HepG2 (cell line): ENCODE data around the gene SPAG6. TPM values are rescaled to one million over a fixed set of nuclear protein-coding genes. Genes with fewer than 3 reads are reported as not detected.
A peak's percentile ranks its signal among the peaks of the same experiment; 100 is the strongest.

Source experiments
- ATAC-seq: fragments of 200-7000 bp; cut with Tn5 transposase; 3 replicates; pipeline ENCODE4 v1.9.1; 2020; ENCODE audit warnings: mild to moderate bottlenecking, moderate library complexity
- BruUV-seq: library from RNA; stranded (reverse); fragments of 400-500 nt; replicated peaks from 2 replicates; lab custom pipeline; 2021; lab: Mats Ljungman, UMichigan
- CTCF ChIA-PET: fragments of 300-600 bp; formaldehyde crosslinking; extraction: SDS; loops from one replicate; lab custom pipeline; 2021; ENCODE audit warnings: low total read pairs, inconsistent platforms, low intra/inter-chr PET ratio; lab: Yijun Ruan, JAX
- POLR2A ChIA-PET: fragments of 350-600 bp; sonication (Branson Sonifier 250); formaldehyde crosslinking; loops from one replicate; lab custom pipeline; 2020; ENCODE audit warnings: antibody characterized with exemption, inconsistent platforms; lab: Yijun Ruan, JAX
- DNase-seq: peaks from one replicate; pipeline ENCODE4 v3.0.0-alpha.2; 2015; ENCODE audit warnings: low spot score
- FAIRE-seq: peaks from 3 replicates; lab custom pipeline; 2011; peaks lifted over from hg19 to GRCh38; lab: Jason Lieb, UNC
- H2AFZ ChIP-seq: one replicate; pipeline ENCODE4 v1.6.1; 2011; ENCODE audit warnings: low read length, inconsistent platforms
- H3K27ac ChIP-seq: fragments of 300-600 bp; 3 replicates; pipeline ENCODE4 v1.8.0; 2011; ENCODE audit warnings: mixed run types, mild to moderate bottlenecking, mixed read lengths, low read length, inconsistent platforms; ENCODE audit not compliant: insufficient read depth; ENCODE audit errors: extremely low read length
- H3K27me3 ChIP-seq, 2 experiments: fragments of 200-600 bp in 1 of 2; 2 replicates in 1 of 2; 3 replicates in 1 of 2; pipeline versions ENCODE4 v1.6.0 to v1.8.0; 2011; ENCODE audit warnings: low read length in 2 of 2, mild to moderate bottlenecking in 2 of 2, moderate library complexity in 2 of 2, inconsistent platforms in 1 of 2; ENCODE audit not compliant: insufficient read depth in 2 of 2, control insufficient read depth in 1 of 2
- H3K36me3 ChIP-seq, 2 experiments: fragments of 200-600 bp in 1 of 2; replicated peaks in 1 of 2; 2 replicates in 1 of 2; 3 replicates in 1 of 2; pipeline versions ENCODE4 v1.5.1 to v1.8.0; 2011; ENCODE audit warnings: low read length in 2 of 2, inconsistent platforms in 1 of 2; ENCODE audit not compliant: insufficient read depth in 2 of 2, control insufficient read depth in 1 of 2
- H3K4me1 ChIP-seq: 2 replicates; pipeline ENCODE4 v1.5.1; 2012; ENCODE audit warnings: low read length, inconsistent platforms; ENCODE audit not compliant: insufficient read depth
- H3K4me2 ChIP-seq: 2 replicates; pipeline ENCODE4 v1.6.0; 2011; ENCODE audit warnings: low read depth, low read length, inconsistent platforms
- H3K4me3 ChIP-seq, 3 experiments: fragments of 200-600 bp in 1 of 3; sonication (generic), shearing (Covaris generic) in 1 of 3; replicated peaks in 1 of 3; 2 replicates each; pipeline ENCODE4 v1.5.1; 2011 to 2016; ENCODE audit warnings: low read length in 3 of 3, inconsistent platforms in 2 of 3, low read depth in 2 of 3, mild to moderate bottlenecking in 2 of 3, control low read depth in 1 of 3, mixed read lengths in 1 of 3; ENCODE audit not compliant: insufficient read depth in 1 of 3
- H3K79me2 ChIP-seq: one replicate; pipeline ENCODE4 v1.6.1; 2011; ENCODE audit warnings: low read length, inconsistent platforms; ENCODE audit not compliant: insufficient read depth
- H3K9ac ChIP-seq: 2 replicates; pipeline ENCODE4 v1.6.0; 2011; ENCODE audit warnings: mild to moderate bottlenecking, low read depth, low read length, inconsistent platforms; ENCODE audit not compliant: insufficient read depth
- H3K9me3 ChIP-seq: 2 replicates; pipeline ENCODE4 v1.5.1; 2012; ENCODE audit warnings: mild to moderate bottlenecking, low read length
- H4K20me1 ChIP-seq: 2 replicates; pipeline ENCODE4 v1.6.0; 2011; ENCODE audit warnings: inconsistent platforms, mild to moderate bottlenecking, low read length, moderate library complexity; ENCODE audit not compliant: insufficient read depth
- HNRNPL ChIP-seq: fragments of 200-400 bp; formaldehyde crosslinking; IDR thresholded peaks from 2 replicates; pipeline ENCODE4 v1.6.1; 2017; ENCODE audit warnings: mild to moderate bottlenecking, low read depth, low read length
- KDM5B ChIP-seq: sonication (generic); formaldehyde crosslinking; IDR thresholded peaks from 2 replicates; pipeline ENCODE4 v1.4.0; 2020; ENCODE audit warnings: missing genetic modification reagents, mild to moderate bottlenecking, borderline replicate concordance
- MAZ ChIP-seq, 2 experiments: sonication (generic) in 1 of 2; formaldehyde crosslinking in 1 of 2; IDR thresholded peaks; 2 replicates each; pipeline versions ENCODE4 v1.5.0 to v1.6.1; 2012 to 2020; ENCODE audit warnings: low read depth in 2 of 2, mild to moderate bottlenecking in 2 of 2, borderline replicate concordance in 1 of 2, improper control_type of control experiment in 1 of 2, low read length in 1 of 2, missing genetic modification reagents in 1 of 2, moderate library complexity in 1 of 2
- POLR2AphosphoS5 ChIP-seq: IDR thresholded peaks from 2 replicates; pipeline ENCODE4 v1.6.1; 2012; ENCODE audit warnings: low read depth, low read length
- PTBP1 ChIP-seq: fragments of 200-400 bp; formaldehyde crosslinking; IDR thresholded peaks from 2 replicates; pipeline ENCODE4 v1.6.1; 2018; ENCODE audit warnings: low read length, low read depth; ENCODE audit not compliant: poor library complexity, severe bottlenecking
- RARG ChIP-seq: sonication (generic); formaldehyde crosslinking; IDR thresholded peaks from 2 replicates; pipeline ENCODE4 v1.4.0; 2020; ENCODE audit warnings: low read depth, mild to moderate bottlenecking, missing genetic modification reagents
- RBFOX2 ChIP-seq: fragments of 200-400 bp; formaldehyde crosslinking; IDR thresholded peaks from 2 replicates; pipeline ENCODE4 v1.6.1; 2017; ENCODE audit warnings: low read depth, mild to moderate bottlenecking, low read length
- TGIF2 ChIP-seq: IDR thresholded peaks from 2 replicates; pipeline ENCODE4 v1.6.1; 2016; ENCODE audit warnings: control low read depth, missing compliant biosample characterization
- YY1 ChIP-seq: IDR thresholded peaks from 2 replicates; pipeline ENCODE4 v1.6.1; 2011; ENCODE audit warnings: low read length, low read depth, moderate library complexity, mild to moderate bottlenecking; ENCODE audit not compliant: insufficient read depth, insufficient replicate concordance
- ZFY ChIP-seq: sonication (generic); formaldehyde crosslinking; IDR thresholded peaks from 2 replicates; pipeline ENCODE4 v1.4.0; 2020; ENCODE audit warnings: missing genetic modification reagents
- ZNF10 ChIP-seq: sonication (generic); formaldehyde crosslinking; IDR thresholded peaks from 2 replicates; pipeline ENCODE4 v1.4.0; 2020; ENCODE audit warnings: mild to moderate bottlenecking, low read depth, missing genetic modification reagents, borderline replicate concordance
- ZNF446 ChIP-seq: sonication (generic); formaldehyde crosslinking; IDR thresholded peaks from 2 replicates; pipeline ENCODE4 v1.5.0; 2020; ENCODE audit warnings: mild to moderate bottlenecking, missing genetic modification reagents
- ZNF589 ChIP-seq: sonication (generic); formaldehyde crosslinking; conservative IDR thresholded peaks from 2 replicates; pipeline ENCODE4 v1.8.0; 2022; ENCODE audit warnings: mild to moderate bottlenecking, moderate library complexity, missing genetic modification reagents
- ZNF687 ChIP-seq: sonication (generic); formaldehyde crosslinking; IDR thresholded peaks from 2 replicates; pipeline ENCODE4 v1.5.1; 2020; ENCODE audit warnings: mild to moderate bottlenecking, missing genetic modification reagents, moderate library complexity
- WGBS: methylation state at CpG from one replicate; pipeline ENCODE4 v1.1.6; 2017; ENCODE audit warnings: low lambda C conversion rate; 5-methylcytosine and 5-hydroxymethylcytosine counted together
- in situ Hi-C: cut with HindIII; loops from 2 replicates; pipeline ENCODE4 v1.10.0; 2017; ENCODE audit warnings: low pct_unique_long_range_greater_than_20kb; ENCODE audit not compliant: extremely low pct_ligation_motif_present
- intact Hi-C: fragments of 100-400 bp; cut with micrococcal nuclease; formaldehyde crosslinking; loops from one replicate; pipeline ENCODE4 v1.10.0; 2022; ENCODE audit not compliant: unreplicated experiment
- polyA plus RNA-seq, 8 experiments: library from polyadenylated mRNA; depleted of rRNA in 3 of 8; stranded (reverse) in 7 of 8; unstranded in 1 of 8; fragments of >200 nt; fragmentation: Illumina TruSeq in 4 of 8; extraction: Trizol in 4 of 8; gene quantifications; 2 replicates each; pipeline versions ENCODE4 v1.2.1 to v1.2.3, GENCODE V29; 2011 to 2016; ENCODE audit warnings: low read depth in 4 of 8, missing spikeins in 1 of 8, mixed read lengths in 1 of 8; ENCODE audit not compliant: insufficient read depth in 1 of 8
- total RNA-seq, 5 experiments: library from RNA; depleted of rRNA; stranded (reverse); fragments of >200 nt; fragmentation: Illumina TruSeq; extraction: Trizol; gene quantifications; 2 replicates each; pipeline ENCODE4 v1.2.3, GENCODE V29; 2016; ENCODE audit warnings: low read depth in 1 of 5
- TF ChIP-seq, protein P1 (sequence below): IDR thresholded peaks from 2 replicates; pipeline ENCODE4 v1.6.1; 2016; ENCODE audit warnings: low read depth, borderline replicate concordance
- TF ChIP-seq, protein P2 (sequence below): sonication (generic); formaldehyde crosslinking; IDR thresholded peaks from 2 replicates; pipeline ENCODE4 v1.5.1; 2020; ENCODE audit warnings: missing genetic modification reagents, mild to moderate bottlenecking, borderline replicate concordance

The SPAG6 gene
- total and polyA plus RNA-seq, 2 of the 13 experiments (the other 11 are each of a cell fraction or from before 2014, with no cell fraction given): not detected

GRCh38 chr10:22321156-22321923 is 24.0 kb upstream of the SPAG6 start:
- peaks cover 32% of the 10 kb centered on the region for H4K20me1 ChIP-seq
- peak overlapping the region; percentile 82 for H3K27ac ChIP-seq
- in situ Hi-C loops (loop anchor here (25.0 kb wide), 2 partner anchors 391 to 809 kb away; partner anchors contain the start of gene PIP4K2A), intact Hi-C loops (loop anchor here (5.0 to 10.0 kb wide), 3 partner anchors 193 to 666 kb away; no protein-coding TSS in a partner anchor)
- H3K4me1 ChIP-seq: peaks cover 62% of the 10 kb centered on the region
- peak; percentile 35 for DNase-seq
- peak overlapping the region; percentile 87 for H3K9ac ChIP-seq
- WGBS: under 1% methylated on average over 43 of the region's 114 CpGs
- H3K4me2 ChIP-seq: peak overlapping the region; percentile 41
- ChIA-PET POLR2A (interaction anchor here (2.0 kb wide), 1 partner anchor 19 kb away, joined by 9 read pairs; no protein-coding TSS in a partner anchor), CTCF (no interaction called here)
- no peak for FAIRE-seq
- peaks cover 40% of the 10 kb centered on the region for H3K79me2 ChIP-seq
- peak; percentile 63 for ATAC-seq
- H2AFZ ChIP-seq: no peak overlapping the region
- no peaks in the 10 kb centered on the region for H3K9me3 ChIP-seq
- H3K4me3 ChIP-seq: peak overlapping the region; percentile 76 to 97 (median 89)
- no peaks in the 10 kb centered on the region for H3K36me3 ChIP-seq
- H3K27me3 ChIP-seq: peaks cover 0 to 7% of the 10 kb centered on the region in 2 experiments; a peak in 2 of 5 replicates
- BruUV-seq: TSS peak; percentile 61
- TF ChIP-seq ZNF687 (CRISPR knock-in tag) (peak; percentile 62), ZNF589 (CRISPR knock-in tag) (no peak), KDM5B (peak; percentile 34; the same call in 1 of the 2 replicates), RBFOX2 (peak; percentile 86), YY1 (peak; percentile 93), ZNF446 (CRISPR knock-in tag) (0 out of 2 replicates have a peak, but pooled peaks have one; percentile 45), MAZ (IDR thresholded peaks at IDR 0.05; ENCODE audit: borderline replicate concordance, low read depth, low read length) (0 out of 2 replicates have a peak, but pooled peaks have one; percentile 18), MAZ (CRISPR knock-in tag; IDR thresholded peaks at IDR 0.05; ENCODE audit: low read depth) (peak; percentile 67; the same call in 1 of the 2 replicates), TGIF2 (CRISPR knock-in tag) (no peak), ZNF10 (CRISPR knock-in tag) (no peak), PTBP1 (no peak), HNRNPL (no peak), POLR2AphosphoS5 (0 out of 2 replicates have a peak, but pooled peaks have one; percentile 18), RARG (CRISPR knock-in tag) (no peak), ZFY (CRISPR knock-in tag) (peak; percentile 59; the same call in 1 of the 2 replicates)
- TF ChIP-seq, protein P1, sequence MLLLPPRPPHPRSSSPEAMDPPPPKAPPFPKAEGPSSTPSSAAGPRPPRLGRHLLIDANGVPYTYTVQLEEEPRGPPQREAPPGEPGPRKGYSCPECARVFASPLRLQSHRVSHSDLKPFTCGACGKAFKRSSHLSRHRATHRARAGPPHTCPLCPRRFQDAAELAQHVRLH (CRISPR knock-in tag): no peak
- TF ChIP-seq, protein P2, sequence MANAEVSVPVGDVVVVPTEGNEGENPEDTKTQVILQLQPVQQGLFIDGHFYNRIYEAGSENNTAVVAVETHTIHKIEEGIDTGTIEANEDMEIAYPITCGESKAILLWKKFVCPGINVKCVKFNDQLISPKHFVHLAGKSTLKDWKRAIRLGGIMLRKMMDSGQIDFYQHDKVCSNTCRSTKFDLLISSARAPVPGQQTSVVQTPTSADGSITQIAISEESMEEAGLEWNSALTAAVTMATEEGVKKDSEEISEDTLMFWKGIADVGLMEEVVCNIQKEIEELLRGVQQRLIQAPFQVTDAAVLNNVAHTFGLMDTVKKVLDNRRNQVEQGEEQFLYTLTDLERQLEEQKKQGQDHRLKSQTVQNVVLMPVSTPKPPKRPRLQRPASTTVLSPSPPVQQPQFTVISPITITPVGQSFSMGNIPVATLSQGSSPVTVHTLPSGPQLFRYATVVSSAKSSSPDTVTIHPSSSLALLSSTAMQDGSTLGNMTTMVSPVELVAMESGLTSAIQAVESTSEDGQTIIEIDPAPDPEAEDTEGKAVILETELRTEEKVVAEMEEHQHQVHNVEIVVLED (CRISPR knock-in tag): no peak
